ENCODE results near the gene CFAP97D2. TPM values are rescaled to one million over a fixed set of nuclear protein-coding genes. Genes with fewer than 3 reads are reported as not detected.
"Not testable (repeated sequence)": the region's sequence is repeated elsewhere in the genome, so short reads cannot be mapped to it uniquely, and the experiment has no call there.

CFAP97D2 gene
- total and polyA plus RNA-seq, 2 experiments from 2014 or later, result not detected

DNA sequence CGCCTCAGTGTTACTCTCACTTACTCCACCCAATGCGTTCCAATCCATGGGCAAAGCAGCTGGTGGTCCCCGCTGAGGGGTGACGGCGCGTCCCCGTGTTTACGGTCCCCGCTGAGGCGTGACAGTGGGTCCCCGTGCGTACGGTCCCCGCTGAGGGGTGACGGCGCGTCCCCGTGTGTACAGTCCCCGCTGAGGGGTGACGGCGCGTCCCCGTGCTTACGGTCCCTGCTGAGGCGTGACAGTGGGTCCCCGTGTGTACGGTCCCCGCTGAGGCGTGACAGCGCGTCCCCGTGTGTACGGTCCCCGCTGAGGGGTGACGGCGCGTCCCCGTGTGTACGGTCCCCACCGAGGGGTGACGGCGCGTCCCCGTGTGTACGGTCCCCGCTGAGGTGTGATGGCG is 19.5 kb downstream of the CFAP97D2 start:
- H3K4me3 ChIP-seq, result no peak overlapping the region
- no peak for DNase-seq (ENCODE audit: low read depth in 1 of 2, low spot score in 1 of 2)
- TF ChIP-seq, protein P1, sequence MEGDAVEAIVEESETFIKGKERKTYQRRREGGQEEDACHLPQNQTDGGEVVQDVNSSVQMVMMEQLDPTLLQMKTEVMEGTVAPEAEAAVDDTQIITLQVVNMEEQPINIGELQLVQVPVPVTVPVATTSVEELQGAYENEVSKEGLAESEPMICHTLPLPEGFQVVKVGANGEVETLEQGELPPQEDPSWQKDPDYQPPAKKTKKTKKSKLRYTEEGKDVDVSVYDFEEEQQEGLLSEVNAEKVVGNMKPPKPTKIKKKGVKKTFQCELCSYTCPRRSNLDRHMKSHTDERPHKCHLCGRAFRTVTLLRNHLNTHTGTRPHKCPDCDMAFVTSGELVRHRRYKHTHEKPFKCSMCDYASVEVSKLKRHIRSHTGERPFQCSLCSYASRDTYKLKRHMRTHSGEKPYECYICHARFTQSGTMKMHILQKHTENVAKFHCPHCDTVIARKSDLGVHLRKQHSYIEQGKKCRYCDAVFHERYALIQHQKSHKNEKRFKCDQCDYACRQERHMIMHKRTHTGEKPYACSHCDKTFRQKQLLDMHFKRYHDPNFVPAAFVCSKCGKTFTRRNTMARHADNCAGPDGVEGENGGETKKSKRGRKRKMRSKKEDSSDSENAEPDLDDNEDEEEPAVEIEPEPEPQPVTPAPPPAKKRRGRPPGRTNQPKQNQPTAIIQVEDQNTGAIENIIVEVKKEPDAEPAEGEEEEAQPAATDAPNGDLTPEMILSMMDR (IDR thresholded peaks at IDR 0.05; ENCODE audit: low read depth, low read length), result no peak
- H3K27ac ChIP-seq, result no peak overlapping the region
- no peaks in the 10 kb centered on the region for H3K36me3 ChIP-seq
- no peaks in the 10 kb centered on the region for H3K4me1 ChIP-seq (ENCODE audit: low read depth)
- H3K9me3 ChIP-seq (ENCODE audit: low read depth), result no peaks in the 10 kb centered on the region
- peaks cover 14% of the 10 kb centered on the region for H3K27me3 ChIP-seq

DNA sequence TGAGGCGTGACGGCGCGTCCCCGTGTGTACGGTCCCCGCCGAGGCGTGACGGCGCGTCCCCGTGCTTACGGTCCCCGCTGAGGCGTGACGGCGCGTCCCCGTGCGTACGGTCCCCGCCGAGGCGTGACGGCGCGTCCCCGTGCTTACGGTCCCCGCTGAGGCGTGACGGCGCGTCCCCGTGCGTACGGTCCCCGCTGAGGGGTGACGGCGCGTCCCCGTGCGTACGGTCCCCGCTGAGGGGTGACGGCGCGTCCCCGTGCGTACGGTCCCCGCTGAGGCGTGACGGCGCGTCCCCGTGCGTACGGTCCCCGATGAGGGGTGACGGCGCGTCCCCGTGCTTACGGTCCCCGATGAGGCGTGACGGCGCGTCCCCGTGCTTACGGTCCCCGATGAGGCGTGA is 20.5 kb downstream of the CFAP97D2 start:
- not testable (repeated sequence) for H3K27ac ChIP-seq; H3K9me3 ChIP-seq (ENCODE audit: low read depth); H3K4me3 ChIP-seq; H3K4me1 ChIP-seq (ENCODE audit: low read depth); H3K36me3 ChIP-seq; DNase-seq (ENCODE audit: low read depth in 1 of 2, low spot score in 1 of 2)
- peaks cover 14% of the 10 kb centered on the region for H3K27me3 ChIP-seq

DNA sequence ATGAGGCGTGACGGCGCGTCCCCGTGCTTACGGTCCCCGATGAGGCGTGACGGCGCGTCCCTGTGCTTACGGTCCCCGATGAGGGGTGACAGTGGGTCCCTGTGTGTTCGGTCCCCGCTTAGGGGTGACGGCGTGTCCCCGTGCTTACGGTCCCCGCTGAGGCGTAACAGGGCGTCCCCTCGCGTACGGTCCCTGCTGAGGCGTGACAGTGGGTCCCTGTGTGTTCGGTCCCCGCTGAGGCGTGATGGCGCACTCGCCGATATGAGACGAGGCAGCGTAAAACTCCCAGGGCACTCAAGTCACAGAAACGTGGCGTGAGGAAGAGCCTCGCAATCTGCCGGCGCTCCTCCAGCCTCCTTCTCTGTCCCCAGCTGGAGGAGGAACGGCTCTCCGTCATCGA is 20.9 kb downstream of the CFAP97D2 start:
- Histone ChIP-seq H3K9me3 (ENCODE audit: low read depth) (no peaks in the 10 kb centered on the region), H3K4me3 (no peak overlapping the region), H3K4me1 (ENCODE audit: low read depth) (no peaks in the 10 kb centered on the region), H3K27ac (no peak overlapping the region), H3K36me3 (no peaks in the 10 kb centered on the region), H3K27me3 (peaks cover 14% of the 10 kb centered on the region)
- TF ChIP-seq, protein P1 (IDR thresholded peaks at IDR 0.05; ENCODE audit: low read depth, low read length), result no peak
- no peak for DNase-seq (ENCODE audit: low read depth in 1 of 2, low spot score in 1 of 2)

DNA sequence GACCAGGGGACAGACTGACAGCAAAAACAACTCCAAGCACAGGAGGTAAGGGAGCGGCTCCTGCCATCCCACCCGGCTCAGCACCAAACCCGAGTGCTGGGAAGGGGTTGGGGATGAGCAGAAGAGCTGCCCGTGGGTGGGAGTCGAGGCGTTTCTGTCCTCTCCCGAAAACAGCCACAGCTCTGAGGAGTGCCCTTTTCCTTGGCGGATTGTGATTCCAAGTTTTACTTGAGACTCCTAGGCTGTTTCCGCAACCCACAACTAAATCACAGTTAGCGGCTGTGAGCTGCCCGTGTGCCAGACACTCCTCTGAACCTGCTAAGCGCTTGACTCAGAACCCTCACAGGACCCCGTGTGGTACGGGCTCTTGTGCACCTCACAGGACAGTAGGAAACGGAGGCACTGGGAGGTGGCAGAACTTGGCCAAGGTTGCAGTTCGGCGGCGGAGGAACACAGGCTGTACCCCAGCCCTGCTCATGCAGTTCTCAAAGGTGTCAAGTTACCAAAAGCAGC is 21.4 kb downstream of the CFAP97D2 start:
- Histone ChIP-seq H3K36me3 (no peaks in the 10 kb centered on the region), H3K27me3 (peaks cover 14% of the 10 kb centered on the region), H3K4me3 (no peak overlapping the region), H3K4me1 (ENCODE audit: low read depth) (no peaks in the 10 kb centered on the region), H3K9me3 (ENCODE audit: low read depth) (no peaks in the 10 kb centered on the region), H3K27ac (no peak overlapping the region)
- DNase-seq (ENCODE audit: low read depth in 1 of 2, low spot score in 1 of 2), result peak; percentile 26 to 31
- TF ChIP-seq, protein P1 (IDR thresholded peaks at IDR 0.05; ENCODE audit: low read depth, low read length), result no peak

DNA sequence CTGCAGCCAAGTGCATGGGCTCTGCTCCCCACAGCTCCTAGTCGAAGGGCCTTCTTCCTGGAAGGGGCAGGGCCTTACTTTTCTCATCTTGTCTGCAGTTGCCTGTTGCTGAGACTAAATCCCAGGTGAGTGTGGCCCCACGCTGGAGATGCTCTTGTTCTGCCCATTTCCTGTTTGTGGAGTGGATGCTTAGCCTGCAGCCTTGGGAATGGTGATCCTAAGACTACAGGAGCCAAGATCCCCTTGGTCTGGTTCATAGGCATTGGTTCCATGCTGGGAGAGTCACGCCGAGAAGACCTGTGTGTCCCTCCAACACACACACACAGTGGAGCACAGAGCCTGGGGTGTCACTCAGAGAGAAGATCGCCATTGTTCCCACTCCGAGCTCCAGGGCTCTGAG is 23.5 kb downstream of the CFAP97D2 start:
- Histone ChIP-seq H3K4me1 (ENCODE audit: low read depth) (no peaks in the 10 kb centered on the region), H3K9me3 (ENCODE audit: low read depth) (no peaks in the 10 kb centered on the region), H3K4me3 (no peak overlapping the region), H3K27me3 (peaks cover 13% of the 10 kb centered on the region), H3K36me3 (no peaks in the 10 kb centered on the region), H3K27ac (no peak overlapping the region)
- DNase-seq (ENCODE audit: low read depth in 1 of 2, low spot score in 1 of 2), result no peak
- TF ChIP-seq, protein P1 (IDR thresholded peaks at IDR 0.05; ENCODE audit: low read depth, low read length), result no peak

DNA sequence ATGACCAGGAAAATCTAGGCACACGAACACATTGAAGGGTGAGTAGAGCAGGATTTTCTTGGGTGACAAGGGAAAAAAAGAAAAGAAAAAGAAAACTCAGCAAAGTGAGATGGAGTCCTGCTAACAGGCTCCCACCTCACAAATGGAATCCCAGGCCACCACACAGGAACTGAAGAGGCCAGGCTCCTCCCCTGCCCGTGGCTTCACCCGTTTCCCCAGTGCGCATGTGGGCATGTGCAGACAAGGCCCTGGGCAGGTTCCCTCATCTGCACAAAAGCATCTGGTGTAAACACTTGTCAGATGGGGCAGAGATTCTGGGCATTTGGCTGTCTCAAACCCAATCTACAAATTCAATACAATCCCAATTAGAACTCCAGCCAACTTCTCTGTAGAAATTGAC is 24.5 kb downstream of the CFAP97D2 start:
- no peak for DNase-seq (ENCODE audit: low read depth in 1 of 2, low spot score in 1 of 2)
- no peaks in the 10 kb centered on the region for H3K9me3 ChIP-seq (ENCODE audit: low read depth)
- TF ChIP-seq, protein P1 (IDR thresholded peaks at IDR 0.05; ENCODE audit: low read depth, low read length), result no peak
- no peak overlapping the region for H3K27ac ChIP-seq
- no peaks in the 10 kb centered on the region for H3K36me3 ChIP-seq
- no peaks in the 10 kb centered on the region for H3K4me1 ChIP-seq (ENCODE audit: low read depth)
- no peak overlapping the region for H3K4me3 ChIP-seq
- peaks cover 4% of the 10 kb centered on the region for H3K27me3 ChIP-seq
